Right forelimb (tissue), 1 donor: ENCODE data around the gene DTD1.
"Not testable (repeated sequence)": the region's sequence is repeated elsewhere in the genome, so short reads cannot be mapped to it uniquely, and the experiment has no call there.

ENCODE experiments used
- DNase-seq: peaks from one replicate; pipeline ENCODE4 v3.0.0-alpha.2; 2018

The DTD1 gene

GRCh38 chr20:18749528-18749927 is 161.7 kb downstream of the DTD1 start:
- no peak for DNase-seq

- no peak for DNase-seq
Measured at GRCh38 chr20:18750735-18751134, 162.9 kb downstream of the DTD1 start.

- no peak for DNase-seq
Measured at GRCh38 chr20:18754030-18754652, 166.3 kb downstream of the DTD1 start.

GRCh38 chr20:18754653-18755045 is 166.8 kb downstream of the DTD1 start:
- no peak for DNase-seq

GRCh38 chr20:18760852-18761251 is 173.0 kb downstream of the DTD1 start:
- not testable (repeated sequence) for DNase-seq

GRCh38 chr20:18767676-18768075 is 179.8 kb downstream of the DTD1 start:
- DNase-seq, result no peak

- DNase-seq, result no peak
Measured at GRCh38 chr20:18773566-18773965, 185.7 kb downstream of the DTD1 start.

GRCh38 chr20:18774207-18774606 is 186.4 kb downstream of the DTD1 start:
- DNase-seq, result no peak

- DNase-seq, result no peak
Measured at GRCh38 chr20:18775633-18776032, 187.8 kb downstream of the DTD1 start.

GRCh38 chr20:18778690-18779392 is 191.0 kb downstream of the DTD1 start:
- no peak for DNase-seq

- DNase-seq, result no peak
Measured at GRCh38 chr20:18780385-18781130, 192.7 kb downstream of the DTD1 start.

GRCh38 chr20:18781509-18781908 is 193.7 kb downstream of the DTD1 start:
- no peak for DNase-seq

- no peak for DNase-seq
Measured at GRCh38 chr20:18783385-18783959, 195.6 kb downstream of the DTD1 start.

GRCh38 chr20:18787046-18787445 is 199.2 kb downstream of the DTD1 start:
- not testable (repeated sequence) for DNase-seq

- no peak for DNase-seq
Measured at GRCh38 chr20:18788021-18788420, 200.2 kb downstream of the DTD1 start.

- DNase-seq, result no peak
Measured at GRCh38 chr20:18790787-18791186, 202.9 kb downstream of the DTD1 start.

- DNase-seq, result peak; percentile 89
Measured at GRCh38 chr20:18793625-18794427, 206.0 kb downstream of the DTD1 start.

GRCh38 chr20:18794428-18794787 is 206.6 kb downstream of the DTD1 start:
- DNase-seq, result no peak

GRCh38 chr20:18795366-18795765 is 207.5 kb downstream of the DTD1 start:
- no peak for DNase-seq

- no peak for DNase-seq
Measured at GRCh38 chr20:18796282-18796833, 208.5 kb downstream of the DTD1 start.

GRCh38 chr20:18801516-18801915 is 213.7 kb downstream of the DTD1 start:
- no peak for DNase-seq

GRCh38 chr20:18802012-18802634 is 214.3 kb downstream of the DTD1 start:
- DNase-seq, result no peak
